Colonic mucosa (tissue), 4 donors: ENCODE measurements around the gene RUBCN. TPM values are rescaled to one million over a fixed set of nuclear protein-coding genes. Genes with fewer than 3 reads are reported as not detected.

Experiments used
- DNase-seq: peaks from one replicate; pipeline ENCODE4 v3.0.0-alpha.2; 2020
- H3K27ac ChIP-seq: fragments of 200-600 bp; one replicate; pipeline ENCODE4 v1.8.0; 2021
- H3K27me3 ChIP-seq: fragments of 200-600 bp; one replicate; pipeline ENCODE4 v1.8.0; 2021
- H3K36me3 ChIP-seq: fragments of 200-600 bp; one replicate; pipeline ENCODE4 v1.8.0; 2021
- H3K4me1 ChIP-seq: fragments of 200-600 bp; one replicate; pipeline ENCODE4 v1.8.0; 2021; ENCODE audit warnings: mild to moderate bottlenecking
- H3K4me3 ChIP-seq: fragments of 200-600 bp; one replicate; pipeline ENCODE4 v1.8.0; 2021
- H3K9ac ChIP-seq, 2 donors: one replicate each; pipeline ENCODE4 v1.7.0; 2013; ENCODE audit warnings: control low read depth in 2 of 2, low read depth in 2 of 2, low read length in 2 of 2
- H3K9me3 ChIP-seq: fragments of 200-600 bp; one replicate; pipeline ENCODE4 v1.8.0; 2021
- intact Hi-C: fragments of 100-400 bp; cut with DNase I; formaldehyde crosslinking; loops from one replicate; pipeline ENCODE4 v1.14.1; 2022
- total RNA-seq, 2 donors: library from RNA; stranded (reverse); fragmentation: NEBNext Ultra II Directional in 1 of 2; extraction: Animal tissue kit (Norgen Biotek cat#: 25700) in 1 of 2; gene quantifications; one replicate each; pipeline ENCODE4 v1.2.1, GENCODE V29; 2021
- TF ChIP-seq, protein P1 (sequence below): fragments of 200-600 bp; IDR thresholded peaks from one replicate; pipeline ENCODE4 v1.8.0; 2022; ENCODE audit warnings: antibody characterized with exemption, mild to moderate bottlenecking
- donor health status: healthy.
- donor health status: DM: no; HTN: no; CAD: no.
- donor health status: DM: no; HTN: no; CAD: no.

Gene RUBCN
- total RNA-seq, 2 donors from 2014 or later = 16.8 to 18.7 TPM

DNA sequence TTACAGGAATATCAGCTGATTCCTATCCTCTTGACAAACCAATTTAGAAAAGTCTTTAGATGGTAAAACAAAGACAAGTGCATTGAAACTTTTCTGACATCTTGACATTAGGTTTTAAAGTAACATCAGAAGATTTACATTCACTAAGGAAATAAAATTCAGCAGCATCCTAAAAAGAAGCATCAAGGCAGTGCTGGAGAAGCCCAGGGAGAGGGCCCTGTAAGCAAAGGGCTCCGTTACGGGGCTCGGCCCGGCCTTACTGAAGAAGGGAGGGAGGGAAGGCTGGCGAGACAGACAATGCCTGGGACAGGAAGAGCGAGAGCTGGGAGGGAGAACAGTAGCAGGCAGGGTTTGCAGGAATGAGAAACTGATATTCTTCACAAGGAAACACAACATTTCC lies 39.3 kb downstream of the RUBCN start:
- H3K9me3 ChIP-seq = no peaks in the 10 kb centered on the region
- H3K36me3 ChIP-seq = no peaks in the 10 kb centered on the region
- no peak overlapping the region for H3K4me3 ChIP-seq
- H3K9ac ChIP-seq = no peak overlapping the region
- DNase-seq = no peak
- no peaks in the 10 kb centered on the region for H3K27me3 ChIP-seq
- H3K27ac ChIP-seq = no peak overlapping the region
- TF ChIP-seq, protein P1, sequence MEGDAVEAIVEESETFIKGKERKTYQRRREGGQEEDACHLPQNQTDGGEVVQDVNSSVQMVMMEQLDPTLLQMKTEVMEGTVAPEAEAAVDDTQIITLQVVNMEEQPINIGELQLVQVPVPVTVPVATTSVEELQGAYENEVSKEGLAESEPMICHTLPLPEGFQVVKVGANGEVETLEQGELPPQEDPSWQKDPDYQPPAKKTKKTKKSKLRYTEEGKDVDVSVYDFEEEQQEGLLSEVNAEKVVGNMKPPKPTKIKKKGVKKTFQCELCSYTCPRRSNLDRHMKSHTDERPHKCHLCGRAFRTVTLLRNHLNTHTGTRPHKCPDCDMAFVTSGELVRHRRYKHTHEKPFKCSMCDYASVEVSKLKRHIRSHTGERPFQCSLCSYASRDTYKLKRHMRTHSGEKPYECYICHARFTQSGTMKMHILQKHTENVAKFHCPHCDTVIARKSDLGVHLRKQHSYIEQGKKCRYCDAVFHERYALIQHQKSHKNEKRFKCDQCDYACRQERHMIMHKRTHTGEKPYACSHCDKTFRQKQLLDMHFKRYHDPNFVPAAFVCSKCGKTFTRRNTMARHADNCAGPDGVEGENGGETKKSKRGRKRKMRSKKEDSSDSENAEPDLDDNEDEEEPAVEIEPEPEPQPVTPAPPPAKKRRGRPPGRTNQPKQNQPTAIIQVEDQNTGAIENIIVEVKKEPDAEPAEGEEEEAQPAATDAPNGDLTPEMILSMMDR = no peak
- intact Hi-C loops = no loop called here
- H3K4me1 ChIP-seq = no peaks in the 10 kb centered on the region

DNA sequence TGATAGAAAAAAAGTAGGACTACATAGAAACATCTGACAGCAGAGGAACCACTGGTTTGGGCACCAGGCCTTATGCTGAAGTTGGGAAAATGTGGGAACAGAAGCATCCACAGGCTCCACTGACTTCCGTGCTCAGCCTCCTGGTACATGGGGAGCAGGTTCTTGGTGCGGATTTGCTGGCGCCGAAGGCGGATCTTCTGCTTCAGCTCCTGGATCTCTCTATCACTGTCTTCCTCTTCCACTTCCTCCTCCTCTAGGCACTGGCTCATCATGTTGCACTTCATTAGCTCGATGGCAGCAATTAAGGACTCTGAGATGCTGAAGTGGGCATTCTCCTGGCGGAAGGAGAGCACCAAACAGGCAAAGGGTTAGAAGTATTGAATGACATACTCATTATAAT lies 42.5 kb downstream of the RUBCN start:
- Histone ChIP-seq H3K4me1 (no peaks in the 10 kb centered on the region), H3K4me3 (no peak overlapping the region), H3K27ac (no peak overlapping the region), H3K27me3 (no peaks in the 10 kb centered on the region), H3K9ac (no peak overlapping the region), H3K9me3 (no peaks in the 10 kb centered on the region), H3K36me3 (no peaks in the 10 kb centered on the region)
- TF ChIP-seq, protein P1 = no peak
- intact Hi-C loops = no loop called here
- DNase-seq = no peak

- Histone ChIP-seq H3K9me3 (no peaks in the 10 kb centered on the region), H3K4me1 (no peaks in the 10 kb centered on the region), H3K4me3 (no peak overlapping the region), H3K27ac (no peak overlapping the region), H3K27me3 (no peaks in the 10 kb centered on the region), H3K9ac (no peak overlapping the region), H3K36me3 (no peaks in the 10 kb centered on the region)
- DNase-seq = no peak
- TF ChIP-seq, protein P1 = no peak
- intact Hi-C loops = no loop called here
Observed at GRCh38 chr3:197692641-197693040, 44.1 kb downstream of the RUBCN start.

- DNase-seq = no peak
- TF ChIP-seq, protein P1 = no peak
- H3K27me3 ChIP-seq = no peaks in the 10 kb centered on the region
- H3K36me3 ChIP-seq = no peaks in the 10 kb centered on the region
- no peak overlapping the region for H3K4me3 ChIP-seq
- H3K9me3 ChIP-seq = no peaks in the 10 kb centered on the region
- H3K4me1 ChIP-seq = no peaks in the 10 kb centered on the region
- H3K9ac ChIP-seq = no peak overlapping the region
- intact Hi-C loops = no loop called here
- no peak overlapping the region for H3K27ac ChIP-seq
Observed at GRCh38 chr3:197690754-197691153, 46.0 kb downstream of the RUBCN start.

DNA sequence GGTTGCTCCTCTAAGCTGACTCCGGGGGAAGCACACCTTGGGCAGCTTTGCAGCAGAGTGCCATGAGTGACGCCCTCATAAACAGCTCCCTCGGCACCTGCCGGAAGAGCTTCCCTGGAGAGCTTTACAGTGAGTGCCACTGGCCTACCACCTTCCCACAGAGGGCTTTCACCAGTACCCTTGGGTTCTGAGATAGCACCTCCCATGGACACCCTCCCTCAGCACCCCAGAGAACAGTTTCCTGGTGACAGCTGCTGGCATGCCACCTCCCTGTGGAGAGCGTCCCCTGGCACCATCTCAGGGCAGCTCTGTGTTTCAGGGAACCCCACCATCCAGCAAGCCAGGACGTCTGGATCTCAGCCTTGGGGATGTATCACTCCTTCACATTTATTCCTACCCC lies 49.1 kb downstream of the RUBCN start:
- no peak overlapping the region for H3K27ac ChIP-seq
- DNase-seq = no peak
- TF ChIP-seq, protein P1 = no peak
- no peaks in the 10 kb centered on the region for H3K9me3 ChIP-seq
- H3K36me3 ChIP-seq = no peaks in the 10 kb centered on the region
- no peak overlapping the region for H3K4me3 ChIP-seq
- intact Hi-C loops = no loop called here
- H3K27me3 ChIP-seq = no peaks in the 10 kb centered on the region
- H3K4me1 ChIP-seq = no peaks in the 10 kb centered on the region
- H3K9ac ChIP-seq = no peak overlapping the region

DNA sequence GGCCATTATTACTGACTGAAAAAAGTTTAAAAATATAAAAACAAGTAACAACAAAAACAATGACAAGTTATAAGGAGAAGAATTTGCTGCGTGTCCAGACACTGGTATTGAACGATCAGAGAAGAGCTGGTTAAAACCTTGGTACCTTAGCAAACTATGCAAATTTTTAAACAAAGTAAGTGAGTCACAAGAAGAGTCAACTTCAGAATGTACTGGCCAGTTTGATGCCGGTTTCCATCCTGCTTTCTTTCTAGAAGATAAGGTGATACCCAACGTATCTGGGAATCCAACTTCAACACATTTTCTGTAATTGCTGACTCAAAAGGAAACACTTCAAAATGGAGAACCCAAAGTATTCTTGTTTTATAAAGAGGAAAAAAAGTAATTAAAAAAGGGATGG lies 49.8 kb downstream of the RUBCN start:
- no peaks in the 10 kb centered on the region for H3K9me3 ChIP-seq
- TF ChIP-seq, protein P1 = no peak
- H3K27me3 ChIP-seq = no peaks in the 10 kb centered on the region
- DNase-seq = no peak
- H3K27ac ChIP-seq = no peak overlapping the region
- no peak overlapping the region for H3K4me3 ChIP-seq
- no peak overlapping the region for H3K9ac ChIP-seq
- intact Hi-C loops = no loop called here
- H3K4me1 ChIP-seq = no peaks in the 10 kb centered on the region
- no peaks in the 10 kb centered on the region for H3K36me3 ChIP-seq
